ENCODE data around the gene PRRC2C.
"Not testable (repeated sequence)": the region's sequence is repeated elsewhere in the genome, so short reads cannot be mapped to it uniquely, and the experiment has no call there.

Gene PRRC2C

GRCh38 chr1:171485375-171486047 lies at the start of gene PRRC2C:
TSS of gene PRRC2C (plus strand) at chr1:171485530. CDS start at chr1:171512089, 26,559 bp downstream.
- peak; percentile 93 for DNase-seq (ENCODE audit: low read depth, low spot score)

- no peak for DNase-seq (ENCODE audit: low read depth, low spot score)
Observed at GRCh38 chr1:171438441-171438840, 46.9 kb upstream of the PRRC2C start.

- not testable (repeated sequence) for DNase-seq (ENCODE audit: low read depth, low spot score)
Observed at GRCh38 chr1:171440201-171440600, 45.1 kb upstream of the PRRC2C start.

GRCh38 chr1:171441278-171441895 lies 43.9 kb upstream of the PRRC2C start:
- DNase-seq (ENCODE audit: low read depth, low spot score): not testable (repeated sequence)

GRCh38 chr1:171446386-171446785 lies 38.9 kb upstream of the PRRC2C start:
- DNase-seq (ENCODE audit: low read depth, low spot score): no peak

- DNase-seq (ENCODE audit: low read depth, low spot score): no peak
Observed at GRCh38 chr1:171455967-171456366, 29.4 kb upstream of the PRRC2C start.

- no peak for DNase-seq (ENCODE audit: low read depth, low spot score)
Observed at GRCh38 chr1:171457412-171457811, 27.9 kb upstream of the PRRC2C start.

- no peak for DNase-seq (ENCODE audit: low read depth, low spot score)
Observed at GRCh38 chr1:171460018-171460620, 25.2 kb upstream of the PRRC2C start.

- no peak for DNase-seq (ENCODE audit: low read depth, low spot score)
Observed at GRCh38 chr1:171467626-171468025, 17.7 kb upstream of the PRRC2C start.

- DNase-seq (ENCODE audit: low read depth, low spot score): no peak
Observed at GRCh38 chr1:171468120-171468750, 17.1 kb upstream of the PRRC2C start.

GRCh38 chr1:171470726-171471125 lies 14.6 kb upstream of the PRRC2C start:
- no peak for DNase-seq (ENCODE audit: low read depth, low spot score)

- DNase-seq (ENCODE audit: low read depth, low spot score): no peak
Observed at GRCh38 chr1:171472183-171472647, 13.1 kb upstream of the PRRC2C start.

GRCh38 chr1:171476829-171477228 lies 8.5 kb upstream of the PRRC2C start:
- DNase-seq (ENCODE audit: low read depth, low spot score): no peak

- DNase-seq (ENCODE audit: low read depth, low spot score): no peak
Observed at GRCh38 chr1:171477804-171478203, 7.5 kb upstream of the PRRC2C start.

- no peak for DNase-seq (ENCODE audit: low read depth, low spot score)
Observed at GRCh38 chr1:171480035-171480434, 5.3 kb upstream of the PRRC2C start.

- no peak for DNase-seq (ENCODE audit: low read depth, low spot score)
Observed at GRCh38 chr1:171484760-171485374, 463 bp upstream of the PRRC2C start.

GRCh38 chr1:171486048-171486519 lies 754 bp downstream of the PRRC2C start:
- DNase-seq (ENCODE audit: low read depth, low spot score): no peak

- no peak for DNase-seq (ENCODE audit: low read depth, low spot score)
Observed at GRCh38 chr1:171487038-171487437, 1.7 kb downstream of the PRRC2C start.

GRCh38 chr1:171488190-171488929 lies 3.0 kb downstream of the PRRC2C start:
- no peak for DNase-seq (ENCODE audit: low read depth, low spot score)

- no peak for DNase-seq (ENCODE audit: low read depth, low spot score)
Observed at GRCh38 chr1:171494076-171494475, 8.7 kb downstream of the PRRC2C start.

GRCh38 chr1:171495444-171495843 lies 10.1 kb downstream of the PRRC2C start:
- DNase-seq (ENCODE audit: low read depth, low spot score): no peak

Data from iPS DF 19.7 (cell line).